PC-3 (cell line): ENCODE measurements around the gene ARFGAP1. TPM values are rescaled to one million over a fixed set of nuclear protein-coding genes. Genes with fewer than 3 reads are reported as not detected.

Source experiments
- ATAC-seq: fragments of 200-7000 bp; cut with Tn5 transposase; 2 replicates; pipeline ENCODE4 v1.9.1; 2020; ENCODE audit warnings: mild to moderate bottlenecking, moderate library complexity
- BruUV-seq: library from RNA; stranded (reverse); fragments of 400-500 nt; replicated peaks from 2 replicates; lab custom pipeline; 2021; lab: Mats Ljungman, UMichigan
- CTCF ChIA-PET: fragments of 300-600 bp; sonication (Branson Sonifier 250); formaldehyde crosslinking; loops from one replicate; lab custom pipeline; 2022; ENCODE audit warnings: antibody characterized with exemption; lab: Charles Lee
- POLR2A ChIA-PET: fragments of 300-600 bp; sonication (Branson Sonifier 250); formaldehyde crosslinking; loops from one replicate; lab custom pipeline; 2022; ENCODE audit warnings: antibody characterized with exemption; ENCODE audit not compliant: unreplicated experiment; lab: Charles Lee
- DNase-seq: peaks from one replicate; pipeline ENCODE4 v3.0.0-alpha.2; 2015
- H2AFZ ChIP-seq: fragments of 300-600 bp; sonication (generic); 2 replicates; pipeline ENCODE4 v1.6.0; 2016; ENCODE audit warnings: antibody characterized with exemption, low read length
- H3F3A ChIP-seq: fragments of 300-600 bp; sonication (generic); one replicate; pipeline ENCODE4 v1.6.0; 2017; ENCODE audit warnings: antibody characterized with exemption, low read length, control low read depth, mild to moderate bottlenecking; ENCODE audit not compliant: unreplicated experiment
- H3K27ac ChIP-seq: fragments of 300-600 bp; sonication (generic); 2 replicates; pipeline ENCODE4 v1.5.1; 2016; ENCODE audit warnings: mild to moderate bottlenecking, low read length
- H3K27me3 ChIP-seq: fragments of 300-600 bp; sonication (generic); 2 replicates; pipeline ENCODE4 v1.6.1; 2016; ENCODE audit warnings: low read length, mixed read lengths
- H3K36me3 ChIP-seq: fragments of 300-600 bp; sonication (generic); 2 replicates; pipeline ENCODE4 v1.6.1; 2016; ENCODE audit warnings: low read depth, mixed run types, low read length, mixed read lengths
- H3K4me1 ChIP-seq: fragments of 300-600 bp; sonication (generic); 2 replicates; pipeline ENCODE4 v1.5.1; 2016; ENCODE audit warnings: low read length; ENCODE audit not compliant: insufficient read depth
- H3K4me2 ChIP-seq: fragments of 300-600 bp; sonication (generic); 2 replicates; pipeline ENCODE4 v1.6.0; 2016; ENCODE audit warnings: low read length
- H3K4me3 ChIP-seq: fragments of 300-600 bp; sonication (generic); 2 replicates; pipeline ENCODE4 v1.5.1; 2016; ENCODE audit warnings: mild to moderate bottlenecking, low read length, mixed read lengths
- H3K79me2 ChIP-seq: fragments of 300-600 bp; sonication (generic); 2 replicates; pipeline ENCODE4 v1.6.1; 2017; ENCODE audit warnings: low read length, mixed read lengths
- H3K9ac ChIP-seq: fragments of 300-600 bp; sonication (generic); 2 replicates; pipeline ENCODE4 v1.6.0; 2016; ENCODE audit warnings: mild to moderate bottlenecking, low read length
- H3K9me2 ChIP-seq: fragments of 300-600 bp; sonication (generic); replicated peaks from 2 replicates; pipeline ENCODE4 v1.6.1; 2016; ENCODE audit warnings: mixed run types, low read length, mixed read lengths
- H3K9me3 ChIP-seq: fragments of 300-600 bp; sonication (generic); 2 replicates; pipeline ENCODE4 v1.6.1; 2016; ENCODE audit warnings: low read length, mixed read lengths
- H4K20me1 ChIP-seq: fragments of 300-600 bp; sonication (generic); 2 replicates; pipeline ENCODE4 v1.6.1; 2016; ENCODE audit warnings: low read length, mixed read lengths
- CTCF ChIP-seq: fragments of 300-600 bp; sonication (generic); conservative IDR thresholded peaks from 2 replicates; pipeline ENCODE4 v1.5.1; 2017; ENCODE audit warnings: antibody characterized with exemption, low read depth, mild to moderate bottlenecking, low read length
- EZH2 ChIP-seq: fragments of 300-600 bp; sonication (generic); IDR thresholded peaks from one replicate; pipeline ENCODE4 v1.6.1; 2017; ENCODE audit warnings: antibody characterized with exemption, mild to moderate bottlenecking, low read length; ENCODE audit not compliant: unreplicated experiment
- EZH2phosphoT487 ChIP-seq: fragments of 300-600 bp; sonication (generic); IDR thresholded peaks from 2 replicates; pipeline ENCODE4 v1.6.1; 2018; ENCODE audit warnings: mild to moderate bottlenecking, antibody characterized with exemption, low read length, borderline replicate concordance
- intact Hi-C: fragments of 100-400 bp; cut with micrococcal nuclease; formaldehyde crosslinking; loops from 2 replicates; pipeline ENCODE4 v1.9.0; 2023
- total RNA-seq: library from RNA; depleted of rRNA; stranded (reverse); fragments of >200 nt; gene quantifications from 2 replicates; pipeline ENCODE4 v1.2.3, GENCODE V29; 2014

ARFGAP1 gene
- total RNA-seq, 1 experiment from 2014 or later, result 75.6 TPM

GRCh38 chr20:63326314-63327230 lies 54.0 kb downstream of the ARFGAP1 start:
- no peaks in the 10 kb centered on the region for H4K20me1 ChIP-seq
- H3K27ac ChIP-seq, result no peak overlapping the region
- no peaks in the 10 kb centered on the region for H3K9me3 ChIP-seq
- no peak overlapping the region for H3K9ac ChIP-seq
- no peak overlapping the region for H2AFZ ChIP-seq
- TF ChIP-seq CTCF (no peak), EZH2 (no peak), EZH2phosphoT487 (no peak)
- H3K4me3 ChIP-seq, result no peak overlapping the region
- ATAC-seq (no peak), DNase-seq (no peak)
- H3K27me3 ChIP-seq, result peaks cover 20% of the 10 kb centered on the region; the same call in 1 of the 2 replicates
- peaks cover 6% of the 10 kb centered on the region; the same call in 1 of the 2 replicates for H3K4me1 ChIP-seq
- intact Hi-C loops, result no loop called here
- H3K4me2 ChIP-seq, result no peak overlapping the region
- H3K9me2 ChIP-seq, result no peaks in the 10 kb centered on the region
- H3K36me3 ChIP-seq, result no peaks in the 10 kb centered on the region
- BruUV-seq, result no TSS peak
- H3K79me2 ChIP-seq, result no peaks in the 10 kb centered on the region
- H3F3A ChIP-seq, result no peaks in the 10 kb centered on the region
- ChIA-PET CTCF (no interaction called here), POLR2A (no interaction called here)

DNA sequence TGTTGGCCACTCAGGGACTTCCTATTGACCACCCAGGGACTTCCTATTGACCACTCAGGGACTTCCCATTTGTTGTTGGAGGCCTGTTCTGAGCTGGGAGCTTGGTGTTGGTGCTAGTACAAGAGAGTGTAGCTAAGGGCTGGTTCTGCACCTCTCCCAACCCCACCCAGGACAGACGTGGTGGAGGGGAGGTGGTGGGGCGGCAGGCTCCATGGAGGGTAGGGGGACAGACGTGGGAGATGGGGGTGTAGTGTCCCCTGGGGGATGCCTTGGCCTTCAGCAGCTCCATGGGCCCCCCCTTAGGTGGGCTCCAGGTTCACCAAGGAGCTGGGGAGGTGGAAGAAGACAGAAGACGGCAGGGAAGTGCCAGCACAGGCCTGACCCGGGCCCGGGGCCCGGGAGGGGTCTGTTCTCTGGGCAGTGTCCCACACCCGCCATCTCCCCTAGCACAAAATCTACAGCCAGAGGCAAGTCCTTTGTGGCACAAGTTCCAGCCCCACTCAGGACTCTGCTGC lies 54.7 kb downstream of the ARFGAP1 start:
- TF ChIP-seq EZH2phosphoT487 (no peak), CTCF (no peak), EZH2 (no peak)
- intact Hi-C loops, result no loop called here
- Histone ChIP-seq H3K79me2 (no peaks in the 10 kb centered on the region), H3K4me2 (no peak overlapping the region), H3K4me3 (no peak overlapping the region), H3K9me2 (no peaks in the 10 kb centered on the region), H3F3A (no peaks in the 10 kb centered on the region), H3K27me3 (peaks cover 20% of the 10 kb centered on the region; the same call in 1 of the 2 replicates), H4K20me1 (no peaks in the 10 kb centered on the region), H2AFZ (no peak overlapping the region), H3K9me3 (no peaks in the 10 kb centered on the region), H3K9ac (no peak overlapping the region), H3K4me1 (peaks cover 10% of the 10 kb centered on the region; the same call in 1 of the 2 replicates), H3K36me3 (no peaks in the 10 kb centered on the region), H3K27ac (no peak overlapping the region)
- POLR2A ChIA-PET, result interaction anchor here (0.5 kb wide), 1 partner anchor 10 kb away, joined by 11 read pairs; no protein-coding TSS in a partner anchor
- DNase-seq, result no peak
- ATAC-seq, result no peak
- no TSS peak for BruUV-seq
- CTCF ChIA-PET, result no interaction called here
